ENCODE data around the gene SH3BP1.

The SH3BP1 gene

DNA sequence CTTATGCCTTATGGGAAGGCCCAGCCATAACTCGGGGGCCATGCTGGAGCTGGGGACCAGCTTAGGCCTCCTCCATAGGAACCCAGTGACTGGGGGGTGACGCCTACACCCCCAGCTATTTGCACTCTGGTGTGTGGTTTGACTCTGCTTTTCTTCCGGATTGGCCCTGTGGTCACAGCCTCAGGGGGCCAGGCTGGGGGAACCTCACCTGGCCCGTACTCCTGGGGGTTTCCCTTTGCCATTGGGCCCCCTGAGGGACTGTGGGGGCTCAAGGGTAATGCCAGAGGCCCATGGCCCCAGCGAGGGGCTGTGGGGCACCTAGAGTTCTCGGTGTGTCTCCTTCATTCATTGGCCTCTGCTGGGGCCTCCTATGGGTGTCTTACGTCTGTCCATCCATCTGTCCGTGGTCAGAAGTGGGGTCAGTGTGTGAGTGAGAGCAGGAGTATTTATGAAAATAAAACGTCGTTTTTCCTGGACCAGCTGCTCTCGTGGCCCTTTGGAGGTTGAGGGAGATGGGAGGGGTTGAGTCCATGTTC, 6.3 kb upstream of the SH3BP1 start:
- Histone ChIP-seq H3K4me3 (ENCODE audit: low read depth in 1 of 2, low read length in 1 of 2) (peak overlapping the region; percentile 43 to 49), H3K4me1 (ENCODE audit: control insufficient read depth in 1 of 2, insufficient read depth in 1 of 2, low read depth in 1 of 2, low read length in 1 of 2) (peaks cover 38 to 65% of the 10 kb centered on the region in 2 experiments), H3K27me3 (no peaks in the 10 kb centered on the region), H3K36me3 (peaks cover 31% of the 10 kb centered on the region), H3K27ac (peak overlapping the region; percentile 95), H3K9me3 (no peaks in the 10 kb centered on the region)
- TF ChIP-seq, protein P1, sequence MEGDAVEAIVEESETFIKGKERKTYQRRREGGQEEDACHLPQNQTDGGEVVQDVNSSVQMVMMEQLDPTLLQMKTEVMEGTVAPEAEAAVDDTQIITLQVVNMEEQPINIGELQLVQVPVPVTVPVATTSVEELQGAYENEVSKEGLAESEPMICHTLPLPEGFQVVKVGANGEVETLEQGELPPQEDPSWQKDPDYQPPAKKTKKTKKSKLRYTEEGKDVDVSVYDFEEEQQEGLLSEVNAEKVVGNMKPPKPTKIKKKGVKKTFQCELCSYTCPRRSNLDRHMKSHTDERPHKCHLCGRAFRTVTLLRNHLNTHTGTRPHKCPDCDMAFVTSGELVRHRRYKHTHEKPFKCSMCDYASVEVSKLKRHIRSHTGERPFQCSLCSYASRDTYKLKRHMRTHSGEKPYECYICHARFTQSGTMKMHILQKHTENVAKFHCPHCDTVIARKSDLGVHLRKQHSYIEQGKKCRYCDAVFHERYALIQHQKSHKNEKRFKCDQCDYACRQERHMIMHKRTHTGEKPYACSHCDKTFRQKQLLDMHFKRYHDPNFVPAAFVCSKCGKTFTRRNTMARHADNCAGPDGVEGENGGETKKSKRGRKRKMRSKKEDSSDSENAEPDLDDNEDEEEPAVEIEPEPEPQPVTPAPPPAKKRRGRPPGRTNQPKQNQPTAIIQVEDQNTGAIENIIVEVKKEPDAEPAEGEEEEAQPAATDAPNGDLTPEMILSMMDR (IDR thresholded peaks at IDR 0.05): no peak

DNA sequence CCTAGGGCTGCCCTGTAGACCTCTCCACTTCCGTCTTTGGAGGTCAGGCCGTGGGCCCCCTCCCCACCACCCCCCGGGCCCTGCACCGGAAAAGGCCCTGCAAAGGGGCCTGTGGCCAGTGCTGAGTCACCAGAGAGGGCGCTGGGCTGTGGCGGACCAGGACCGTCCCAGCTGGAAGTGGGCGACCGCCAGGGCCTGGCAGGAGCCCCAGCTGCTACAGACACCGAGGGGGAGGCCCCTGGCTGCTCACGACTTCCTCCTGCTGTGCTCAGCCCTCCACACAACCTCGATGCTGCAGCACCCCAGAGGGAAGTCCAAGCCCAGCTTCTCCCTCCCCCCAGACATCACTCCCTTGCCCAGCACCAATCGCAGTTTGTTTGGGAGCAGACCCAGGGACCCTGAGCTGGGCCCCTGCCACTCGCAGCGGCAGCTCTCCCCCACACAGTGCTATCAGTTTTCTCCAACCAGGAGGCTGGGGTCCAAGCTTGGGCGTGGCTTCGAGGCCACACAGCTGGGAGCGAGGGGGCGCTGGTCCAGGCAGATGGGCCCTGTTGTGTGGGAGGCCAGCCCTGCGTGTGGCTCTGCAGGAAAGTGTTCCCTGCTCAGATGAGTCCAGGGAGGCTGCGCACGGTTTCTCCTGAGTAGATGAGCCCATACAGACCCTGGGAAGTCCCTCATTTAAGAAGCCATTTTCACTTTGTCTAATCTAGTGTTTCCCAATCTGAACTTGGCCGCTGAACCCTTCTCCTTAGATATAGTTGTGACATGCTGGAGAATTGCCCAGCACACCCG, 5.6 kb upstream of the SH3BP1 start:
- Histone ChIP-seq H3K27me3 (no peaks in the 10 kb centered on the region), H3K4me1 (ENCODE audit: control insufficient read depth in 1 of 2, insufficient read depth in 1 of 2, low read depth in 1 of 2, low read length in 1 of 2) (peaks cover 44 to 65% of the 10 kb centered on the region in 2 experiments), H3K27ac (peak overlapping the region; percentile 95), H3K9me3 (no peaks in the 10 kb centered on the region), H3K36me3 (peaks cover 31% of the 10 kb centered on the region), H3K4me3 (ENCODE audit: low read depth in 1 of 2, low read length in 1 of 2) (peak overlapping the region; percentile 43 to 49)
- TF ChIP-seq, protein P1 (IDR thresholded peaks at IDR 0.05): peak; percentile 43

DNA sequence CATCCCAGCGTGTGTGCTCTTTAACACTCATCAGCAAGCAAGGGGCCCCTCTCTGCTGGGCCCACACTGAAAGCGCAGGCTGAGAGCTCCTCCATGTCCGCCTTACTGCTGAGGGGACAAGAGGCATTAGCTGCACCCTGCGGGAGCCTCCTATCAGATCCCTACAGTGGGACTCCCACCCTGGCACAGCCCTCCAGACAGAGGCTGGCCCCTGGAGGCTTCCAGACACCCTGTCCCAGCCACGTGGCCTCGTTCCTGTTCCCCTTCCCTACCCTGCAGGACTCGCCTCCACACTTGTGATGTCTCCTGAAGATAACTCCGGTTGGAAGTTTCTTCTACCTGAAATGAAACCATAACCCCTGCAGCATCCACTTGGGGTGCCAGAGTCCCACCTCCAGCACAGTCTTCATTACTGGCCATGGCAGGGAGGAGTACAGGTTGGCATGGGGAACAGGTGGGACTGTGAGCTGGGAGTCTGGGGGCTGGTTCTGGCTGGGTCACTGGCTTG, 5.0 kb upstream of the SH3BP1 start:
- H3K9me3 ChIP-seq: no peaks in the 10 kb centered on the region
- H3K4me3 ChIP-seq (ENCODE audit: low read depth in 1 of 2, low read length in 1 of 2): peak overlapping the region; percentile 43 to 49
- peaks cover 24% of the 10 kb centered on the region for H3K36me3 ChIP-seq
- H3K27ac ChIP-seq: peak overlapping the region; percentile 95
- no peaks in the 10 kb centered on the region for H3K27me3 ChIP-seq
- H3K4me1 ChIP-seq (ENCODE audit: control insufficient read depth in 1 of 2, insufficient read depth in 1 of 2, low read depth in 1 of 2, low read length in 1 of 2): peaks cover 49 to 71% of the 10 kb centered on the region in 2 experiments
- TF ChIP-seq, protein P1 (IDR thresholded peaks at IDR 0.05): peak; percentile 11

DNA sequence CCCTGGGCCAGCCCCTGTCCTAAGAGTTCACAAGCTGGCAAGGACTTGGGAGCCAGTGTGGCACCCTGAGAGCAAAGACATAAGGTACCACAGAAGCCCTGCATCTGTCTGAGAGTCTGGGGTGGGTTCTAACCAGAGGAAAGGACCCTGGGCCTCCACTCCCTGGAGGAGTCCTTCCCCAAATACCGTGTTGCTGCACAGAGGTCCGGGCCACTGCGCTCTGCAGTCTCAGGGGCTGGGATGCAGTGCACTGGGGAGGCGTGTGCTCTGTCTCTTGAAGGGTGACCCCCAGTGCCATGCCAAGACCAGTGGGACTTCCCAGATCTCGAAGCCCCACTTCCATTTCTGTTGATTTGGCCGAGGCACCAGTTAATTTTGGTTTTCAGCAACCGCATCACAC, 4.3 kb upstream of the SH3BP1 start:
- peak overlapping the region; percentile 95 for H3K27ac ChIP-seq
- H3K9me3 ChIP-seq: no peaks in the 10 kb centered on the region
- H3K27me3 ChIP-seq: no peaks in the 10 kb centered on the region
- TF ChIP-seq, protein P1 (IDR thresholded peaks at IDR 0.05): no peak
- H3K36me3 ChIP-seq: peaks cover 17% of the 10 kb centered on the region
- H3K4me3 ChIP-seq (ENCODE audit: low read depth in 1 of 2, low read length in 1 of 2): no peak overlapping the region
- peaks cover 51 to 76% of the 10 kb centered on the region in 2 experiments for H3K4me1 ChIP-seq (ENCODE audit: control insufficient read depth in 1 of 2, insufficient read depth in 1 of 2, low read depth in 1 of 2, low read length in 1 of 2)

- Histone ChIP-seq H3K36me3 (peaks cover 15% of the 10 kb centered on the region), H3K27ac (peak overlapping the region; percentile 95), H3K9me3 (no peaks in the 10 kb centered on the region), H3K27me3 (no peaks in the 10 kb centered on the region), H3K4me1 (ENCODE audit: control insufficient read depth in 1 of 2, insufficient read depth in 1 of 2, low read depth in 1 of 2, low read length in 1 of 2) (peaks cover 61 to 88% of the 10 kb centered on the region in 2 experiments), H3K4me3 (ENCODE audit: low read depth in 1 of 2, low read length in 1 of 2) (no peak overlapping the region)
- TF ChIP-seq, protein P1 (IDR thresholded peaks at IDR 0.05): no peak
Observed at GRCh38 chr22:37636186-37636948, 3.1 kb upstream of the SH3BP1 start.
